SK-N-SH (cell line): Measurements from ENCODE around the gene MAPKAP1.

ENCODE experiments used
- CTCF ChIP-seq: fragments of 200-600 bp; sonication (generic); IDR thresholded peaks from 2 replicates; pipeline ENCODE4 v1.6.1; 2017; ENCODE audit warnings: antibody characterized with exemption, mild to moderate bottlenecking, moderate library complexity
- EP300 ChIP-seq, 2 experiments: IDR thresholded peaks; 2 replicates each; pipeline versions ENCODE4 v1.4.0 to v1.6.1; 2012; ENCODE audit warnings: borderline replicate concordance in 1 of 2, low read depth in 1 of 2, low read length in 1 of 2
- FOXM1 ChIP-seq: IDR thresholded peaks from 2 replicates; pipeline ENCODE4 v1.4.0; 2012; ENCODE audit warnings: low read depth, mild to moderate bottlenecking
- JUND ChIP-seq: IDR thresholded peaks from 2 replicates; pipeline ENCODE4 v1.4.0; 2012
- MAX ChIP-seq: IDR thresholded peaks from 2 replicates; pipeline ENCODE4 v1.4.0; 2012; ENCODE audit warnings: low read depth
- PBX3 ChIP-seq: IDR thresholded peaks from 2 replicates; pipeline ENCODE4; 2012
- POLR2AphosphoS5 ChIP-seq: IDR thresholded peaks from 2 replicates; pipeline ENCODE4 v1.6.1; 2012; ENCODE audit warnings: low read depth, low read length
- REST ChIP-seq: IDR thresholded peaks from 2 replicates; pipeline ENCODE4 v1.6.1; 2012; ENCODE audit warnings: mild to moderate bottlenecking, low read depth, low read length, moderate library complexity
- RFX5 ChIP-seq: IDR thresholded peaks from 2 replicates; pipeline ENCODE4 v1.6.1; 2012; ENCODE audit warnings: mild to moderate bottlenecking, improper control_type of control experiment, low read length
- SIN3A ChIP-seq: IDR thresholded peaks from 2 replicates; pipeline ENCODE4 v1.6.1; 2012; ENCODE audit warnings: low read depth, mild to moderate bottlenecking, low read length, moderate library complexity, borderline replicate concordance
- TAF1 ChIP-seq: IDR thresholded peaks from 2 replicates; pipeline ENCODE4 v1.6.1; 2012; ENCODE audit warnings: low read depth, mild to moderate bottlenecking, low read length, moderate library complexity, borderline replicate concordance
- TCF12 ChIP-seq: IDR thresholded peaks from 2 replicates; pipeline ENCODE4 v1.4.0; 2012
- USF2 ChIP-seq: fragments of 150-350 bp; IDR thresholded peaks from 2 replicates; pipeline ENCODE4 v1.6.1; 2017; ENCODE audit warnings: antibody characterized with exemption, low read length, low read depth, borderline replicate concordance
- YY1 ChIP-seq: IDR thresholded peaks from 2 replicates; pipeline ENCODE4 v1.4.0; 2012; ENCODE audit warnings: low read depth, mild to moderate bottlenecking

- TF ChIP-seq TAF1 (no peak), CTCF (no peak), JUND (no peak), MAX (no peak), EP300 (IDR thresholded peaks at IDR 0.05; ENCODE audit: borderline replicate concordance in 1 of 2, low read depth in 1 of 2, low read length in 1 of 2) (no peak), RFX5 (no peak), REST (no peak), SIN3A (no peak), PBX3 (no peak), USF2 (no peak), POLR2AphosphoS5 (no peak), FOXM1 (no peak), TCF12 (no peak), YY1 (no peak)
These were observed 145.4 kb downstream of the MAPKAP1 start for GRCh38 chr9:125561509-125562148.
